Dermis microvascular lymphatic vessel endothelial cell (primary cell): ENCODE results near the gene ZNF593. TPM values are rescaled to one million over a fixed set of nuclear protein-coding genes. Genes with fewer than 3 reads are reported as not detected.

Experiments
- DNase-seq, 2 donors: peaks; one replicate each; pipeline versions ENCODE4 v3.0.0 to v3.0.0-alpha.2; 2010; ENCODE audit warnings: low read depth in 2 of 2
- total RNA-seq: library from RNA; depleted of rRNA; stranded (reverse); fragments of >200 nt; gene quantifications from 2 replicates; pipeline ENCODE4 v1.2.1, GENCODE V29; 2014

Gene ZNF593
- total RNA-seq, 1 donor from 2014 or later = 23.5 TPM

- no peak for DNase-seq
Measured at GRCh38 chr1:26145960-26146294, 23.8 kb upstream of the ZNF593 start.

- DNase-seq = no peak
Measured at GRCh38 chr1:26148887-26149286, 20.8 kb upstream of the ZNF593 start.

- DNase-seq = no peak
Measured at GRCh38 chr1:26153966-26154532, 15.7 kb upstream of the ZNF593 start.

- DNase-seq = peak in 1 of 2 donors; percentile 40
Measured at GRCh38 chr1:26154750-26155149, 15.0 kb upstream of the ZNF593 start.

- no peak for DNase-seq
Measured at GRCh38 chr1:26155370-26156284, 14.1 kb upstream of the ZNF593 start.

GRCh38 chr1:26156285-26157038 lies 13.2 kb upstream of the ZNF593 start:
- peak in 1 of 2 donors; percentile 77 for DNase-seq

GRCh38 chr1:26158271-26158907 lies 11.3 kb upstream of the ZNF593 start:
- DNase-seq = no peak

- DNase-seq = peak in 1 of 2 donors; percentile 54
Measured at GRCh38 chr1:26158908-26159742, 10.6 kb upstream of the ZNF593 start, which contains the start of gene FAM110D. Gene FAM110D, plus strand, starts transcription at chr1:26159079. Its CDS starts 2,213 bp downstream, at chr1:26161292.

- no peak for DNase-seq
Measured at GRCh38 chr1:26159743-26160039, 10.0 kb upstream of the ZNF593 start.

- peak in 1 of 2 donors; percentile 49 for DNase-seq
Measured at GRCh38 chr1:26160527-26161414, 8.9 kb upstream of the ZNF593 start.

GRCh38 chr1:26161415-26162219 lies 8.1 kb upstream of the ZNF593 start:
- DNase-seq = peak in 1 of 2 donors; percentile 61

GRCh38 chr1:26162220-26162709 lies 7.4 kb upstream of the ZNF593 start:
- DNase-seq = no peak

- no peak for DNase-seq
Measured at GRCh38 chr1:26163684-26164035, 6.0 kb upstream of the ZNF593 start.

GRCh38 chr1:26164036-26164860 lies 5.5 kb upstream of the ZNF593 start:
- peak in 1 of 2 donors; percentile 49 for DNase-seq

- DNase-seq = no peak
Measured at GRCh38 chr1:26164861-26165842, 4.6 kb upstream of the ZNF593 start.

- DNase-seq = no peak
Measured at GRCh38 chr1:26166719-26167281, 2.9 kb upstream of the ZNF593 start.
